HT1080 (cell line): ENCODE measurements around the gene SKI. TPM values are rescaled to one million over a fixed set of nuclear protein-coding genes. Genes with fewer than 3 reads are reported as not detected.

Experiments used
- DNase-seq: peaks from one replicate; pipeline ENCODE4 v3.0.0-alpha.2; 2015; ENCODE audit warnings: low read depth
- polyA plus RNA-seq, 2 experiments: library from polyadenylated mRNA; depleted of rRNA; stranded (reverse); fragments of >200 nt; gene quantifications; 2 replicates each; pipeline ENCODE4 v1.2.3, GENCODE V29; 2015
- total RNA-seq: library from RNA; depleted of rRNA; stranded (reverse); fragments of >200 nt; shearing (Covaris generic); gene quantifications from 2 replicates; pipeline ENCODE4 v1.2.3, GENCODE V29; 2014; rRNA removed

SKI gene
- 12.7 and 18.0 TPM in 2 replicates for total RNA-seq
- 31.5 and 38.2 TPM in 2 replicates for polyA plus RNA-seq (2015; cell fraction: cytosol; rRNA removed)
- 34.2 and 36.7 TPM in 2 replicates for polyA plus RNA-seq (2015; cell fraction: nucleus; rRNA removed)

DNA sequence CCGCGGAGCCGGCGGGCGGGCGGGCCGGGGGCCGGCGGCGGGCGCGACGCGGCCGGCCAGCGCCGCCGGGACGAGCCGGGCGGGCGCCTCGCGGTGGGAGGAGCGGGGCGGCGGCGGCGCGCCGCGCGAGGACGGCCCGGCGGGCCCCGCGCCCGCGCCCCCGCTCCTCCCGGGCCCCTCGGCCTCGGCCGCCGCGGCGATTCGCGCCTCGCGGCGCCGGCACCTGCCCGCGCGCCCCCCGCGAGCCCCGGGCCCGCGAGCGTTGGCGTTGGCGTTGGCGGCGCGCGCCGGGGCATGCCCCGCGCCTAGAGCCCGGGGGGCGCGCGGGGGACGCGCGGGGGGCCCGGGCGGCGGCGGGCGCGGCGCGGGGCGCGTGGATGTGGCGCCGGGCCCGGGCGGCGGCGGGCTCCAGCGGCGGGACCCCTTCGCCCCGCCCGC, at the start of gene SKI:
Gene SKI (plus strand): TSS at position 163 of the 438 bp plus-strand sequence. CDS start 448 bp downstream, outside the sequence.
- DNase-seq, result no peak

DNA sequence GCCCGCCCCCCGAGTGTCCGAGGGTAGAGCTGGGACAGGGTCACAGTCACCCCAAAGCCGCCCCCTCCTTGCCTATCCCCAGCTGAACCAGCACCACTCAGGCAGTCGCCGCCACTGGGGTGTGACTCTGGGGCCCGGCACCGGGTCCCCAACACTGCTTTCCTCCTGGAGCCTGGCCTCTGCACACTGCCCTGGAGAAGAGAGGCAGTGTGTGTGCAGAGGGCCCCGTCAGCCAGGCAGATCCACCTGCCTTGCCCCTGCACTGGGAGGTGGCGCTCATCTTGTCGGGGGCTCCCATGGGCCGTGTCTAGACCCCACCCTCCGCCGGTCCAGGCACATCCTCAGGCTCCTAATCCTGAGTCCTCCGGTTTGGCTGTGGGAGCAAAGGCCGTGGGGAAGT, 49.2 kb upstream of the SKI start:
- DNase-seq, result no peak

DNA sequence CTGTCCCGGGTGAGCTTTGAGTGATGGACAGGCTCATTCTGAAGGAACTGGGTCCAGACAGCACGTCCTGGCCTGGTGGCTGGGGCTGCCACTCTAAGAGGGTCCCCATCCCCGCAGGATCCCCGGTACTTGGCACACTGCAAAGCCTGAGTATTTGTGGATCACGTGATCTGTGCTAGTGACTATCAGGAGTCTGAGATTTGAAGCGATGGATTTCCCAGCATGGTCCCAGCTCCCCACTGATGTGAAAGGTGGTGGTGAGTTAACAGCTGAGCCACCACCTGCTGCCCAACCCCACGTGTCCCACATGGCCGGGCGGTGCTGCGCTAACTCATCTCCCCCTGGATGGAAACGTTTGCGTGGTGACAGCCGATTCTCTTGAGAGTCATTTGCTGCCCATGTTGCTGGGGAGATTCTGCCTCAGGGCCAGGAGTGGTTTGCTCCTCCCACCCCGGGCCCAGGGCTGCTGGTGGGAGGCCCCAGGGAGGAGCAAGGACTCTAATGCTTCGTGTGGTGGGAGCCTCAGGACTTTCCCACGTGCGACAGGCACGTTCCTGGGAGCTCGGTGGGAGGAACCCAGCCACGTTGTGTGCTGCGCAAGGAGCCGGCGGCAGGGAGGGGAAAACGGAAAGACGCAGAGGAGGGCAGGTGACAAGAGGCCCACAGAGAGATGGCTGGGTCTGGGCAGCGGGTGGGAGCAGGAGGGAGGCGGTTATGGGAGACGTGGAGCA, 48.7 kb upstream of the SKI start:
- no peak for DNase-seq

DNA sequence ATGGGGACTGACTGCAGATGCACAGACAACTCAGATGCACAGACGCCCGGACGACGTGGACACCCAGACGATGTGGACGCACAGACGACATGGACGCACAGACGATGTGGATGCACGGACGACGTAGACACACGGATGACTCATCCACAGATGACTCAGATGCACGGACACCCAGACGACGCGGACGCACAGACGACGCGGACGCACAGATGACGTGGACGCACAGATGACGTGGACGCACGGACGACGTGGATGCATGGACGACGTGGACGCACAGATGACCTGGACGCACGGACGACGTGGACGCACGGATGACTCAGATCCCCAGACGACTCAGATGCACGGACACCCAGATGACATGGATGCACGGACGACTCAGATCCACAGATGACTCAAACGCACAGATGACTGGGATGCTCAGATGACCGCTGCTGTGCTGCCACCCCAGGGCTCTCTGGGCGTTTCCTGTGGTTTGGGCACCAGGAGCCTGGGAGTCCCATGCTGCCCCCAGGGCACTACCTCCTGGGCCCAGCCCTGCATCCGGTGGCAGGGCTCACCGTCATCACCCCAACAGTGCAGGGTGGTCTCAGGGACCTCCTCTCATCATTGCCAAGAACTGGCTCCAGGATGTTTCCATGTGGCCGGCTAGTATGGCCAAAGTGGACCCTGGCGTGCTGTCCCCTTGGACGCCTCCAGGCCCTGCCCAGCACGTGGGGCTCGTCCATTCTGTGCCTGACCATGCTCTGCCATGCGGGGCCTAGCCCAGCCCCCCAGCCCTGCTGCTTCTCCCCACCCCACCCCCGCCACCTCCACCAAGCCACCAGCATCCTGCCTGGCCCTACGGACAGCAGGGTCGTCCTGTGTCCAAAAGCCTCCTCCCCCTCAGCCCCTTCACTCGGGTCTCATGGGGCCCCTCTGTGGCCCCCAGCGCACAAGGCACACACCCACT, 47.5 kb upstream of the SKI start:
- peak; percentile 88 for DNase-seq

DNA sequence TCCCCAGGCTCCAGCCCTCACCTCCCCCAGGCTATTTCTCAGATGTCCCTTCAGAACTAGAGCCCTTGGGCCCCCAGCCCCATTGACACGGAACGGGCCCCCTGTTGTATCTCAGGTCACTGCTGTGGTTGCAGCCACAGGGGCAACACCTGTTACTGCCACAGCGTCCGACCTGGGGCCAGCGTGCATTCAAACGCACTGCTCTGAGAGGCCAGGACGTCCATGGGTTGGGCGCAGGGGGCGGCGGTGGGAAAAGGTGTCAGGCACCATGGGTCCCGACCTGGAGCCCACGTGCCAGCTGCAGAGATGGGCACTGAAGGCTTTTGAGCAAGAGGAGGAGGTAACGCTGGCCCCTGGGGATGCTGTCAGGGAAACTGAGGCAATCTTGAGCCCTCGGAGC, 46.8 kb upstream of the SKI start:
- no peak for DNase-seq

DNA sequence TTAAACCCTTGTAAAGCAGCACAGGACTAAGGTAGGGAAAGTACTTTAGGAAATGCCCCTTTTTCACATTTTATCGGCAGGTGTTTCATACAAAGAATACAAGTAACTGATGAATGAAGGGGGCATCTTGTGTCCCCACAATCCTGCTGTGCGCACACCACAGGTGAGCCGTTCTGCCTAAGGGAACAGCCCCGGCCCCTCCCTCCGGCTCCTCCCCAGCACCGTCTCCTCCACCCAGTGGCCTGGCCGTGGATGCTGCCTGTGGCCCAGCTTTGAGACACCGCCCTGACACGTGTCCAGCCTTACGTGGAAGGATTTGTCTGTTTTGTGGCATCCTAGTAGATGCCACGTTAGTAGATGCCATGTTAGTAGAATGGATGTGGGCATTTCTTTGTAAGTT, 46.4 kb upstream of the SKI start:
- DNase-seq, result no peak

DNA sequence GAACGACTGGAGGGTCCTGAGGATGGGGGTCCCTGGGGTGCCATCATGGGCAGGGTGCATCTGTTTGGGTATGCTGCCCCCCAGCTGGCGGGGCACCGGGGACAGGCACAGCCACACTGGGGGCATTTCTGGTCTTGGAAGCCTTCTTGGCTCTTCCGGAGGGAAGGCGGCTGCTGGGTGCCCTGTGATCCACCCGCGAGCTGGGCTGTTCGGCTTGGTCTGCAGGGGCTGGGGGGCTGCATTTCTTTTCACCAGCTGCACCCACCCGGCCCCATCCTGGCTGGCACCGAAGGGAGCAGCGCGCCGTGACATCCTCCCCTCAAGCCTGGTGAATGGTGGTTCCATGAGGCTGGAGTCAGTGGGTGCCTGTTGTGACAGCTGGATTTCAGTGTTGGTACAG, 45.7 kb upstream of the SKI start:
- DNase-seq, result no peak

DNA sequence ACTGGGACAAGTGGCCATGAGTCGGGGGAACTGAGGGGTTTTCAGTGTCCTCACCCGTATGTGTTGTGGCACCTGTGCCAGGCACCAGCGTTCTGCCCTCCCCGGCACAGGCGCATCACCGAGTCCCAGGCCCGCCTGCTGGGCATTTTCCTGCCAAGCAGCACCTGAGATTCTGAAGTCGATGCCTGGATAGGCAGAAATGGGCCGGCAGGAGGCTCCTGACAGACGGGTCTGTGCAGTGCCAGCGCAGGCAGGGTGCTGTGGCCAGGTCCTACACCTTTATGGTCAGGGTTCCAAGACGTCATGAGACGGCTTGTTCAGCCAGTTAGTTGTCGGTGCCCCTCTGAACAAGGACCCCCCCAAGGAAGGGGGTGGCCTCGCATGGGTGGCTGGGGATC, 44.2 kb upstream of the SKI start:
- DNase-seq, result no peak

DNA sequence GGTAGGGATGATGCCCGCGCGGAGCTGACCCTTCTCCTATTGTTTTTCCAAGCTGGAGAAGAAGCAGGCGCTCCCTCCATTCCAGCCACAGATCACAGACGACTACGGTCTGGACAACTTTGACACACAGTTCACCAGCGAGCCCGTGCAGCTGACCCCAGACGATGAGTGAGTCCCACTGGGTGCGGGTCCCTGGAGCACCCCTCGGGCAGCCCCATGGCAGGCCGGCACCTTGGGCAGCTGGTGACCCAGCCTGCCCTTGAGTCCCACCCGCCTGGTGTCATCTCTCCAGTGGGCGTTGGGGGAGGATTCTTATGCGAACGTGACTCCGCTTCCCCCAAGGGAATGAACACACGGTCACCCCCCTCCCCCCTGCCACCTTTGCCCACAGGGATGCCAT, 43.6 kb upstream of the SKI start:
- no peak for DNase-seq

DNA sequence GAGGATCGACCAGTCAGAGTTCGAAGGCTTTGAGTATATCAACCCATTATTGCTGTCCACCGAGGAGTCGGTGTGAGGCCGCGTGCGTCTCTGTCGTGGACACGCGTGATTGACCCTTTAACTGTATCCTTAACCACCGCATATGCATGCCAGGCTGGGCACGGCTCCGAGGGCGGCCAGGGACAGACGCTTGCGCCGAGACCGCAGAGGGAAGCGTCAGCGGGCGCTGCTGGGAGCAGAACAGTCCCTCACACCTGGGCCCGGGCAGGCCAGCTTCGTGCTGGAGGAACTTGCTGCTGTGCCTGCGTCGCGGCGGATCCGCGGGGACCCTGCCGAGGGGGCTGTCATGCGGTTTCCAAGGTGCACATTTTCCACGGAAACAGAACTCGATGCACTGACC, 43.2 kb upstream of the SKI start:
- no peak for DNase-seq

DNA sequence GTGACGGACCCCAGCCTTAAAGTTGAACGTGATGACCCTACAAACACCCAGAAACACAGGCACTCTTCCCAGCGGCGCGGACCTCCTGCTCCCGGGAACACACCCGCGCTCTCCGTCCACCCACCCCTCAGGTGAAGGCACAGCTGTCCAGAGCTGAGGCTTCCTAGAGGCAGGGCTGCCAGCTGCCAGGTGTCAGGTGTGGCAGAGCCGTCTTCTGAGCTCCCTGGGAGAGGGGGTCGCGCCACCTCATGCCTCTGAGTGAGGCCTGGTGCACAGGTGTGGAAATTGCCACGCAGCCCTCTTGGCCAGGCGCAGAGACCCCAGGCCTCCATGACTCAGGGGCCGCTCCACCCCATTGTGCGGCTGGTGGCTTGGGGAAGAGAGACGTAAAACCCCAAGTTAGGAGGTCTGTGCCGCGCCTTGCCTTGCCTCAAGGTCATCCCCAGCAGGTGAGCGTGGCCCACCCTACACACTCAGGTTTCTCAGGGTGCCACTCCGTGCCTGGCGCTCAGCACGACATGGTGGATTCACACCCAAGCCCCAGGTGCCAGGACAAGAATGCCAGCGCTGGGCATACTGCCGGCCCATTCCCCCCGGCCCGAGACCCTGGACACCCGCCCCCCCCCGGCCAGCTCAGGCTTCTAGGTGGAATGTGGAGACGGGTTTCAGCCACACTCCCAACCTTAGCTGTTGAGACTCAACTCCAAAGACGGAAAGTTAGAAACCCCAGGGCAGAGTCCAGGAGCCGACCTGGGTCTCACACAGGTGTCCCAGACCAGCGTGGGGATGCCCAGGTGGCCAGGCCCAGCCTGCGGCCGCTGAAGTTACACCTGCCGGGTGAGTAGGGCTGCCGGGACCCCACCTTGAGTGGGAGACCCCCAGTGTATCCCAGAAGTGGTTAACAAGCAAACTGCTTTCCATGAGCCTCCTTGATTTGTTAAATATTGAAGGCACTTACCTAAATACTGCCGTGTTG, 42.0 kb upstream of the SKI start:
- DNase-seq, result no peak

DNA sequence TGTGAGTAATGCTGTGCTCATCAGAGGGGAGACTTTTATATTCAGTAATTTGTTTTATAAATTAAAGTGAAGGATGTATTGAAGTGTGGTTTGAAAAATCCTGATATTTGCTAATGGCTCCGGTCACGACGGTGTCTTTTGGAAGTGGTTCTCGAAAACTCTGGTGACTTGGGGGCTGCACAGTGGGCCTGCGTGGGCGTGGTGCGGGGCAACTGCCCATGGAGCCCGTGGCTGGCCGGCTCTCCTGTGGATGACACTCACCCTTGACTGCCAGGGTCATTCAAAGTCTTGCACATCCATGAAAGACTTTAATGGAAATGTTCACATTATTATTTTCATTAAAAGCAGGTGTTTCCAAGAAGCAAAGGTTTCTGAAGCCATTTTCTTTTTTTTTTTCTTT, 41.2 kb upstream of the SKI start:
- DNase-seq, result no peak

DNA sequence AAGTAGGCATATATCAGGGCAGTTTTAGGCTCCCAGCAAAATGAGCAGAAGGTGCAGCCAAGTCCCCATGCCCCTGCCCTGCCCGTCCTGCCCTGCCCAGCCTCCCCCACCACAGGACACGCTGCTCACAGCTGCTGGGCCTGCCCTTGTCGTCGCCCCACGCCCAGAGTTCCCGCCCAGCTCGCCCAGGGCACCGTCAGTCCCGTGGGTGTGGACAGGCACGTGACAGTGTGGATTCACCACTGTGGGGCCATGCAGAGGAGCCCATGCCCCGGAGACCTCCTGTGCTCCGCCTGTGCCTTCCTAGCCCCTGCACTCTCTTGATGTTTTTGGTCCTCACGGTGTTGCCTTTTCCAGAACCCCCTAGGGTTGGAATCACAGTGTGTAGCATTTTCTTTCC, 40.5 kb upstream of the SKI start:
- DNase-seq, result no peak

DNA sequence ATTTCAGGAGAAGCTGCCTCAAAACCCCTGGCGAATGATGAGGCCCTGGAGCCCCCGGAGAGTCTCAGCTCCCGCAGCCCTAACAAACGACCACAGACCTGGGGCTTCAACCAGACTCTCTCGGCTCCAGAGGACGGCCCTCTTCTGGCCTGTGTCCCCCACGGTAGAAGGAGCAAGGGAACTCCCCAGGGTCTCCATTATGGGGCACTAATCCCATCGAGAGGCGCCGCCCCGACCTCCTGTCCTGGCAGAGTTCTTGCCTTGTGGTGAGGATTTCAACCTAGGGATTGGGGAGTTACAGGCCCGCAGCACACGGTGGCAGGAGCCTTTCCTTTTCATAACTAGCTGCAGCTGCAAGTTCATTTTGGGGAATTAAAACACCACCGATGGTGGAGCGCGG, 39.8 kb upstream of the SKI start:
- DNase-seq, result no peak

DNA sequence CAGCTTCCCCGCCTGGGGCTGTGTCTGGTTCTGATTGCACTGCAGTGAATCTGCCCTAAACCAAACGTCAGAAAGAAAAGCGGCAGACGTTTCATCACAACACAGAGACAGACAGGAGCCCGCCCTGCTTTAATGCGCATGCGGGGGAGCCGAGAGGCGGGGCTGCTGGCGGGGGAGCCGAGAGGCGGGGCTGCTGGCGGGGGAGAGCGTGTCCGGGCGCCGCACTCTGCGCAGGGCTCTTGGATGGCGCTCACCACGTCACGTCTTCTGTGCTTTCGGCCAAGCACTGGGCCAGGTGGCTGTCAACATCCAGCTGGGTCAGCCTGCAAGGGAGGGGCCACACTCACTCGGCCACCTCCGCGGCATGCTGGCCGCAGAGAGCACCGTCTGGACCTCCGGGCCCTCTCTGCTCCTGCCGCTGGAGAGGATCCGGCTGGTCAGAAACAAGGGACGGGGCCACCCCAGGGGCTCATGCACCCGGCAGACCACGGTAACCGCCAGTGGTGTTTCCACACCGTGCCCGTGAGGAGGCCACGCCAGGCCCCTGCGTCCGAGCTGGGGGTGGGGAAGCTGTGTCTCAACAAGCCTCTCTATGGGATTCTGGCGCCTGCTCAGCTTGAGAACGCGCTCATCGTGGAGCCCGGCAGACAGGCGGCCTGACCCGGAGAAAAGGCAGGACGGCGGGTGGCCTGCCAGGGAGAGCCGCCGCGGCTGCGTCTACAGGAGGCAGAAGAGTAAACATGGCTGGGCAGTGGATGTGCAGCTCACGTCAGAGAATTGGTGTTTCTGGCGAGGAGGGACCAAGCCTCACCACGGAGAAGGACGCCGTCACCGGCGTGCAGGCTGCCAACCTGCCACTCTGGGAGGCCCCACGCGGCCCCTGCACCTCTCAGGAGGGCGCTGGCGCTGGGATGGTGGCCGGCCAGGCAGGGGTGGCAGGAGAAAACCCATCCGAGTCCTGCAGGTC, 38.4 kb upstream of the SKI start:
- peak; percentile 81 for DNase-seq

DNA sequence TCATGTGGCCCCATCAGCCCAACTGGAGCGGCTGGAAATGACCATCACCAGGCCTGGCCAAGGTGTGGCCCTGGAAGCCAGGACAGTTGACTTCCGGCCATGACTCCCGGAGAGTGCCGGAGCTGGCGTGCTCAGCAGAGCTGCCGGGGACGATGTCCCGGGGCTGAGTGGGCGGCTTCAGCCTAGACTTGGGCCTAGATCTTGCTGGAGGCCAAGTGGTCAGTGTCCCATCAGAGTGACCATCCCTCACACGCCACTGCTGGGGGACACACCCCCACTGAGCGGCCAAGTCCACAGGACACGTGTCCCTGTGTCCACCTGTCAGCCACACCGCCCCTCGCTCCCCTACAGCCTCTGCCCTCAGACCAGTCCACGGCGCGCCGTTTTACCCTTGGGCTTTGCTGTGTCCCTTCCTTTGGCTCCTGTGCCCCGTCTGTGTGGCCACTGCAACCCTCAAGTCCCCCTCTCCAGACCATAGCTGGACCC, 37.6 kb upstream of the SKI start:
- DNase-seq, result no peak

DNA sequence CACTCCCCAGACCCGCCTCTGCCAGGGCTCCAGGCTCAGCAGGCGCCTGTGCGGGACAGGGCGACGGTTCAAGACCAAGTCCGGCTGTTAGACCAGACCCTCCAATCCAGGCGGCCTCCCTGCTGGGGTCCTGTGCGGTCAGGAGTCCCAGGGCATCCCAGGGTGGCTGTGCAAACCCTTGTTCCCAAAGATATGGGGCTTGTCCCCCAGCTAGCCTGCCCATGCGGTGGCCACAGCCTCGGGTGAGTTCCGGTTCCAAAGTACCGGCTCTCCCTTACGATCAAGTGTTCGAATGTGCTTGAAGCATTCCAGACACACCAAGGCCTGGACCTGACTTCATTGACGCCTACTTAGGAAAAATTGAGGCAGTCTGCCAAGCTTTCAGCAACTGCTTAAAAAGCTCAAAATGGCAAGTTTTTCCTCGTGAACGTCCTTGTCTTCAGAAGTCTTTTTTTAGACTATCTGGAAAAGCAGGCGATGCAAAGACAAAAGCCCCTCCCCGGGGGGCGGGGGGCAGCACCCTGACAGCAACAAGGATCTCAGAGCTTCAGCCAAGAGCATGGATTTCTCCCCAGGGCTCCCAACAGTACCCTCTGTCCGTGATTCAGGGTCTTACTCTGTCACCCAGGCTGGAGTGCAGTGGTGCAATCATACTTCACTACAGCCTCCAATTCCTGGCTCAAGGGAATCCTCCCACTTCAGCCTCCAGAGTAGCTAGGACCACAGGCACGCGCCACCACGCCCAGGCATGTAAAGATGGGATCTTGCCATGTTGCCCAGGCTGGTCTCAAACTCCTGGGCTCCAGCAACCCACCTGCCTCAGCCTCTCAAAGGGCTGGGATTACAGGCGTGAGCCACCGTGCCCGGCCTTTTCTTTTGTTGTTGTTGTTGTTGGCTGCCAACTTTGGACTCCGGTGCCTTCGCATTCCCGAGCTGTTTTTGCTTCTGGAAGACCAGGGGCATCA, 35.8 kb upstream of the SKI start:
- no peak for DNase-seq

DNA sequence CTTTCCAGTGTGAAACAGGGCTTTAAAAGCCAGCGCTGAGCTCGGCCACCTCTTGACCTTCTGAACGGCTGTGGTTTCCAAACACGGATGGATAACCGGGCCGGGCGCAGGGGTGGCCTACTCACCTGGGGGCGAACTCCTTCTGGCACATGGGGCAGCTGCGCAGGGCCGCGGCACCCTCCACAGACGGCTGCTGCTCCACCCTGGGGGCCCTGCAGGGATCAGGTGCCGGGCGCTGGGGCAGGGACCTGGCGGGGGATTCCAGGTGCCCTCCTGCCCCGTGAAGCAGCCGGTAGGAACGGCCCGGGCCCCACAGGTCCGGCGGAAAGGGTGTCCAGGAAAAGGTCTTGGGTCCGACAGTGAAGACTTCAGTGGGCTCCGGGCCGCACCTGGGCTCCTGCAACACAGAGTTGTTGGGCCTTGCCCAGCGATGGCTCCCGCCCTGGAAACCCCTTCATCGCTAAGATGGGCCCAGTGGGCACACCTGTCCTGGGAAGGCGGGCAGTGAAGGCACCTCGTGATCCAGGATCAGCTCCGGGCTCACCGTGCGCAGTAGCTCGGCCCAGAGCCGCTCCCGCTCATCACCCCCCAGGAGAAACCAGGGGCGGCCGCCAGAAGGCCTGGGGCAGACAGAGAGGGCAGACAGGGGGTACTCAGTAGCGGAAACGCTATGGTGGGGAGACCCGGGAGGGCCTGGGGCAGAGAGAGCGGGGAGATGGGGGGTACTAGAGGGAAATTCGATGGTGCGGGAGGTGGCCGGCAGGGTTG, 34.4 kb upstream of the SKI start:
- no peak for DNase-seq
